Osteoblast (primary cell): ENCODE data around the gene SYT4. TPM values are rescaled to one million over a fixed set of nuclear protein-coding genes. Genes with fewer than 3 reads are reported as not detected.

Source experiments
- DNase-seq: peaks from one replicate; pipeline ENCODE4 v3.0.0; 2011; ENCODE audit warnings: low spot score, mixed read lengths; ENCODE audit not compliant: insufficient read length; ENCODE audit errors: missing footprints
- H2AFZ ChIP-seq: 2 replicates; pipeline ENCODE4 v1.6.0; 2011; ENCODE audit warnings: mild to moderate bottlenecking, low read length
- H3K27ac ChIP-seq: 2 replicates; pipeline ENCODE4 v1.5.1; 2011; ENCODE audit warnings: mild to moderate bottlenecking, low read depth, low read length, moderate library complexity
- H3K27me3 ChIP-seq: 2 replicates; pipeline ENCODE4 v1.6.0; 2012; ENCODE audit warnings: mild to moderate bottlenecking, control low read depth, inconsistent platforms, low read length, moderate library complexity; ENCODE audit not compliant: insufficient read depth
- H3K36me3 ChIP-seq: 2 replicates; pipeline ENCODE4 v1.5.1; 2011; ENCODE audit warnings: mild to moderate bottlenecking, low read length, control low read depth, moderate library complexity; ENCODE audit not compliant: insufficient read depth
- H3K4me1 ChIP-seq: 2 replicates; pipeline ENCODE4 v1.5.1; 2011; ENCODE audit warnings: mild to moderate bottlenecking, low read length, control low read depth, moderate library complexity; ENCODE audit not compliant: insufficient read depth
- H3K4me2 ChIP-seq: 2 replicates; pipeline ENCODE4 v1.6.0; 2011; ENCODE audit warnings: mild to moderate bottlenecking, low read length; ENCODE audit not compliant: insufficient read depth
- H3K4me3 ChIP-seq: fragments of 200-600 bp; sonication (generic); 3 replicates; pipeline ENCODE4 v1.5.1; 2012; ENCODE audit warnings: mild to moderate bottlenecking, low read length, inconsistent platforms; ENCODE audit not compliant: insufficient read depth
- H3K79me2 ChIP-seq: 2 replicates; pipeline ENCODE4 v1.6.0; 2012; ENCODE audit warnings: mild to moderate bottlenecking, low read length, control low read depth, inconsistent platforms; ENCODE audit not compliant: insufficient read depth
- H3K9me3 ChIP-seq: 2 replicates; pipeline ENCODE4 v1.5.1; 2011; ENCODE audit warnings: low read depth, low read length, control low read depth
- H4K20me1 ChIP-seq: 2 replicates; pipeline ENCODE4 v1.6.0; 2012; ENCODE audit warnings: mild to moderate bottlenecking, low read length, control low read depth; ENCODE audit not compliant: insufficient read depth
- CTCF ChIP-seq: IDR thresholded peaks from 2 replicates; pipeline ENCODE4 v1.5.1; 2011; ENCODE audit warnings: mild to moderate bottlenecking, low read depth, low read length, moderate library complexity; ENCODE audit errors: extremely low read depth
- total RNA-seq: library from RNA; depleted of rRNA; stranded (reverse); fragments of >200 nt; gene quantifications from 2 replicates; pipeline ENCODE4 v1.2.3, GENCODE V29; 2012

SYT4 gene, protein sequence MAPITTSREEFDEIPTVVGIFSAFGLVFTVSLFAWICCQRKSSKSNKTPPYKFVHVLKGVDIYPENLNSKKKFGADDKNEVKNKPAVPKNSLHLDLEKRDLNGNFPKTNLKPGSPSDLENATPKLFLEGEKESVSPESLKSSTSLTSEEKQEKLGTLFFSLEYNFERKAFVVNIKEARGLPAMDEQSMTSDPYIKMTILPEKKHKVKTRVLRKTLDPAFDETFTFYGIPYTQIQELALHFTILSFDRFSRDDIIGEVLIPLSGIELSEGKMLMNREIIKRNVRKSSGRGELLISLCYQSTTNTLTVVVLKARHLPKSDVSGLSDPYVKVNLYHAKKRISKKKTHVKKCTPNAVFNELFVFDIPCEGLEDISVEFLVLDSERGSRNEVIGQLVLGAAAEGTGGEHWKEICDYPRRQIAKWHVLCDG
- not detected in 2 replicates for total RNA-seq

- Histone ChIP-seq H3K4me1 (no peaks in the 10 kb centered on the region), H2AFZ (no peak within 1 kb of the TSS), H3K4me2 (peak within 1 kb of the TSS; percentile 41), H3K27ac (no peak within 1 kb of the TSS), H3K27me3 (peaks cover 3% of the 10 kb centered on the region), H3K36me3 (no peaks in the 10 kb centered on the region), H3K79me2 (no peaks in the 10 kb centered on the region), H4K20me1 (no peaks in the 10 kb centered on the region), H3K4me3 (no peak within 1 kb of the TSS), H3K9me3 (no peaks in the 10 kb centered on the region)
- peak; percentile 32 for DNase-seq
- no peak for TF ChIP-seq CTCF
These were observed at the start of gene SYT4 for GRCh38 chr18:43277164-43277600. Gene SYT4 (minus strand): TSS chr18:43277490. CDS start chr18:43277281, 209 bp downstream.

DNA sequence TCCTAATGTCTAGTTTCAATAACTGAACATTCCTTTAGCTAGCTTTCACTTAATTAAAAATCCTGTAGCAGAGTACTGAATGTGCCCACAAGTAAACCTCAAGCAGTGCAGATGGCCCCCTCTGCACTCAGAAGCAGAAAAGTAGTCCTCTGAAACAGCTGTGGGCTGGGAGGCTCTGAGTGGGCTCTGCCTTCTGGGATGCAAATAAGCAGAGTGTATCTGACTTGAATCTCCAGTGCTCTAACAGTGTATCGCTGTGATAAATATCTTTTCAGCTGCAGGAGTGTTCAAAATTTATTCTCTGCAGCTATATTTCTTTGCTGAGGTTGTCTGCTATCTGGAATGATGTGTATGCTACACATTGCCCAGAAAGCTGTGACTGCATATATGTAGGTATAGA lies 44.8 kb upstream of the SYT4 start:
- H3K4me2 ChIP-seq = no peak overlapping the region
- H3K4me3 ChIP-seq = no peak overlapping the region
- no peak for DNase-seq
- no peaks in the 10 kb centered on the region for H3K36me3 ChIP-seq
- no peaks in the 10 kb centered on the region for H3K4me1 ChIP-seq
- H3K9me3 ChIP-seq = no peaks in the 10 kb centered on the region
- no peaks in the 10 kb centered on the region for H3K27me3 ChIP-seq
- H3K27ac ChIP-seq = no peak overlapping the region
- H3K79me2 ChIP-seq = no peaks in the 10 kb centered on the region
- no peak for TF ChIP-seq CTCF
- H2AFZ ChIP-seq = no peak overlapping the region
- H4K20me1 ChIP-seq = no peaks in the 10 kb centered on the region

DNA sequence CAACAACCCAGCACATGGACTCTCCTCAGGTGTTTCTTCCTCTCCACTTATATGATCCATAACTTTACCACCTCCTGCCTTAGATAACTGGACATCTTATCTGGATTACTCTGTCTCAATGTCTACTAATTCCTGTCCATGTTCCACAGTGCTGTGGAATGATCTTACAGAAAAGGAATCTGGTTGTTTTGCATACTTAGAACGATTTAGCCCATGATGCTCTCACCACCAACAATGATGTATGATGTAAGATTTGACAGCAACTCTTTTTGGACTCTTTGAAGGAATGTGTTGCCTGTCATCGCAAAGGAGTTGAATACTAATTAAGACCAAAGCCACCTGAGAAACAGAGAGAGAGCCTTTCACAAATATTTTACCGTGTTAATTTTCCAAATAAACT lies 37.7 kb upstream of the SYT4 start:
- no peaks in the 10 kb centered on the region for H3K79me2 ChIP-seq
- H3K4me1 ChIP-seq = no peaks in the 10 kb centered on the region
- H2AFZ ChIP-seq = no peak overlapping the region
- no peaks in the 10 kb centered on the region for H3K36me3 ChIP-seq
- no peak for DNase-seq
- no peak overlapping the region for H3K27ac ChIP-seq
- H3K4me2 ChIP-seq = no peak overlapping the region
- no peak for TF ChIP-seq CTCF
- no peaks in the 10 kb centered on the region for H3K27me3 ChIP-seq
- H3K9me3 ChIP-seq = no peaks in the 10 kb centered on the region
- no peak overlapping the region for H3K4me3 ChIP-seq
- no peaks in the 10 kb centered on the region for H4K20me1 ChIP-seq

DNA sequence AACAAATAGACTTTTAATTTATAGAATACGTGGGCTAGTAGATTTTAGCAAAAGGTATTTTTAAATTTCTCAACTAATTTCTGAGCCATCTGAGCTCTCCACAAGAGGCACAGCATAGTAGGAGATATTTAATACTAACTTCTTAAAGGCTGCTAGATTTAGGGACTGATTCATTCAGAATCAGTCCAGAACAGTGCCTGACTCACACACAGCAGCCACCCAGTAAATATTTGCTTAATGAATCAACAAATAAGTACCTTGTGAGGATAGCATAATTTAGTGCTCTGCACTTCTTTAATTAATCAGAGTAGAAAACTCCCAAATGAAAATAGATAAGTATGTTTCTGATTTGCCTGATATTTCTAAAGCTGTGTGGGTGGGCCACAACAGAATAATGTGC lies 35.6 kb upstream of the SYT4 start:
- DNase-seq = no peak
- no peak overlapping the region for H3K27ac ChIP-seq
- no peaks in the 10 kb centered on the region for H3K79me2 ChIP-seq
- H2AFZ ChIP-seq = no peak overlapping the region
- H3K4me2 ChIP-seq = no peak overlapping the region
- no peaks in the 10 kb centered on the region for H3K36me3 ChIP-seq
- no peak for TF ChIP-seq CTCF
- H4K20me1 ChIP-seq = no peaks in the 10 kb centered on the region
- no peaks in the 10 kb centered on the region for H3K9me3 ChIP-seq
- no peaks in the 10 kb centered on the region for H3K27me3 ChIP-seq
- H3K4me1 ChIP-seq = no peaks in the 10 kb centered on the region
- no peak overlapping the region for H3K4me3 ChIP-seq
